Activated CD8-positive, alpha-beta memory T cell treated with anti-CD3 and anti-CD28 coated beads for 36 hours (primary cell): Measurements from ENCODE around the gene CCBE1. TPM values are rescaled to one million over a fixed set of nuclear protein-coding genes. Genes with fewer than 3 reads are reported as not detected.
"Not testable (repeated sequence)": the region's sequence is repeated elsewhere in the genome, so short reads cannot be mapped to it uniquely, and the experiment has no call there.

Source experiments
- CTCF ChIA-PET: fragments of 350-600 bp; sonication (Branson Sonifier 250); formaldehyde crosslinking; loops from one replicate; lab custom pipeline; 2021; ENCODE audit warnings: antibody characterized with exemption; lab: Charles Lee
- POLR2A ChIA-PET: fragments of 350-600 bp; sonication (Branson Sonifier 250); formaldehyde crosslinking; loops from one replicate; lab custom pipeline; 2021; ENCODE audit warnings: antibody characterized with exemption; lab: Charles Lee
- total RNA-seq, 2 experiments: library from RNA; stranded (reverse); gene quantifications; one replicate each; pipeline ENCODE4 v1.2.3, GENCODE V29; 2021

Gene CCBE1
- total RNA-seq, 2 experiments from 2014 or later, result not detected

DNA sequence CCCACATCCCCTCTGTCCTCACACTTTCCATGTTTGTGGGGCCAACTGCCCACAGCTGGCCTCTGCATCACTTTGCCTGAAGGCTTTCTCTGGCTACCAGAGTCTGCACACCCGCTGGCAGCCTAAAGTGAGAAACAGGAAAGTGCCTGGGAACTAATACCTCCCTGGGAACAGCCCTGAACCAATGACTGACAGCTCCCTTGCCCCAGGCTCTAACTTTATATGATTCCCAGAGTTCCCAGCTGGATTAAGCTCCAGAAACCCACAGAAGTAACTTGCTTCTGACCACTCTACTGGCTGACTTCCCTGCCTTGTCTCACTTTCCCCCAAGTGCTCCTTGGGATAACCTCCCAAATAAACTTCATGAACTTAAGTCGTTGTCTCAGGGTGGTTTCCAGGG, 178.5 kb downstream of the CCBE1 start:
- ChIA-PET CTCF (no interaction called here), POLR2A (no interaction called here)

DNA sequence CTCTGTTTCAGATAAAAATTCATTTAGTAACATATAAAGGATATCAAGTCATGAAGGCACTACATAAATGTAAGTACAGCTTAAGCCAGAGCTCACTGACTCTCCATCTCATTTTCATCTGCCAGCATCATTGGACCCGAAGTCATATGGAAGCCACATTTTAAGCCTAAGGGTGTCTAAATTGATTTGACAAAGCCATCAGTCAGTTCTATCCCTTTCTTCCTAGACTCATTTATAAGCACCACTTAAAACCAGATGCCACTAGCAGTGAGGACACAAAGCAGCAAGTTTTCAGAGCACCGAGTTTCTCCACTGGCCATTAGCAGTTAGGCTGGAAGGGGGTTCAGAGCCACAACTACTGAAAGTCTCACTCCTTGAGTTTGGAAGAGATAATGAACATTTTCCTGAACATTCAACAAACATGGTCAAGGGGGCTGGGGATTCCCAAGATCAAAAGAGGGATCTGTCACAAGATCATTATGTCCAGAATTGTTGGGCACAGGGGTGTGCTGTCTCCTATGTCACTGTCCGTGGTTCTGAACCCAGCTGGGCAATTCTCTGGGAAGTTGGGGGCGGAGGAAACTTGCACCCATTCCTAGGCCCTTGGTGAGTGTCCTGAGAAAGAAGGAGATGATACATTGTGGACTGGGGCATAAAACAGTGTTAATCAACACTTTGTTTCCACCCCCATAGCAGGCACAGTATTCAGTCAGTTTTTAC, 179.6 kb downstream of the CCBE1 start:
- ChIA-PET CTCF (no interaction called here), POLR2A (no interaction called here)

DNA sequence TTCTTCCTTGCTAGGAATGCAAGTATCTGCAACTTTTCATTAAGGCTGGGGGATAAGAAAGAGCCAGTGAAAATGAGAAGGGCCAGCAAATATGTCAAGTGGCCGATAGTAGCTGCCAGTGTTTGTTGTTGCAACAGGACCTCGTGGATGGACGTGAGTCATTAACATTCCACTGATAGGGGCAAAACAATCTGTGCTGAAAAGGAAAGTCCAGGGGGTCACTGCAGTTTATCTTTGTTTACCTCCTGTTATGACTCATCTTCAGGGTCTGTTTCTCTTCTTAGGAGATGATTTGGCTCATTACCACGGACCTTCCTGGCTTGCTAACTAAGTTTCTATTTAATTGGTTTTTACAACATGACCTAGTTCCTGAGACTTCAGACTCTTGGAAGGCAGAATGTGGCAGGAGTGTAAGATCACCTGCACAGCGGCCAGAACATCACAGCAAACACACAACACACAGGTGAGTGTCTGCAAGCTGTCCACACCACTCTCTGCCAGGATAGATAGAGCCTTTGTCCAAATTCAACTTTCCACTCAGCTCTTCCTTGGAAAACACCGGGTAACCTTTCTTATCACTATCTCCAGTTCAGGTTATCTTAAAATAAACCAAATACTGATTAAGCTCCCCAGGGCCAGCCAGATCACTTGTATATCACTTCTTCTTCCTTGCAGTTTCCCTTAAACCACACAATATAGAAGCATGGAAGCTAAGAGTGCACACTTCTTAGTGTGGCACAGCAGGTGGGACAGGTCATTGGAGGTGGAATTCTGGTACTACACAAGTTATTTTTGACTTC, 180.7 kb downstream of the CCBE1 start:
- ChIA-PET POLR2A (no interaction called here), CTCF (no interaction called here)

DNA sequence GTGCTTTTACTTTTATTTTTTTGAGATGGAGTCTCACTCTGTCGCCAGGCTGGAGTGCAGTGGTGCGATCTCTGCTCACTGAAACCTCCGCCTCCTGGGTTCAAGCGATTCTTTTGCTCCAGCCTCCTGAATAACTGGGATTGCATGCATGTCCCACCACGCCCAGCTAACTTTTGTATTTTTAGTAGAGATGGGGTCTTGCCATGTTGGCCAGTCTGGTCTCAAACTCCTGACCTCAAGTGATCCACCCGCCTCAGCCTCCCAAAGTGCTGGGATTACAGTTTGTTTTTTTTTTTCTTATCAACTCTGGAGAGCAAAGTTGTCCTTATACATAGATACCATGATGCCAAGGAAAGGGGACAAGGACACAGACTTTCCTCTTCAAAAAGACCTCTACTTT, 181.3 kb downstream of the CCBE1 start:
- POLR2A ChIA-PET, CTCF ChIA-PET: not testable (repeated sequence)

DNA sequence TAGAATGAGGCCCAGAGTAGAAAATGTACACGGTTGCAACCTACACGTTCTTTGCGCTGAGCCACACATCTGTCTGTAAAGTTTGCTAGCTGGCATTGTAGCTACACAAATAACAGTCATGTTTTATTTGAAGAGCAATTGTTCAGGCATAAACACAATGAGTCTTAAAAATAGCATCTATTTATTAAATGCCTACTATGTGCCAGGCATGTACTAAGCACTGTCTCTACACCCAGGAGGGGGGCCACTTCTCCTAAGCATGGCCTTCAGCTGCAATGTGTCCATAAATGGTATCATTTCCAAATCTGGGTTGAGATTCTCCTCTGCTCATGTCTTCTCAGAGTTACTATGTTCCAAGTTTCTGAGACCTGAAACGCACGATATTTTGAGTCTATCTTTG, 182.1 kb downstream of the CCBE1 start:
- ChIA-PET POLR2A (no interaction called here), CTCF (no interaction called here)

DNA sequence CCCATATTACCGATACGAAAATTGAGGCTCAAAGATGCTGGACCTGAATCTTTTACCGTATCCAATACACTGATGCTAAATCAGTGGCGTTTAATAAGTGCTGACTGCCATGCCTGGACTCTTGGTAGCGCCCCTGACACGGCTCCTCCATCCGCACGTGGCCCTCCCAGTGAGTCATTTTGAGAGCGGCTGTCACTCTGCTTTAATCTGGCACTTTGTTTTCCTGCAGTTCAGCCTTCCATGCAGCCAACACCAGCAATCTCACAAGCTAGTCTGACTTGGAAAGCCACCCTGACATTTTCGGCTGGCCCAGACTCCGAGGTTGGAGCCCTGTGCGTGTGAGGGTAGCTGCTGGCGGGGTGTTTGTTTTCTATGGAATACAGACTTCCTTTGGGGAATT, 183.0 kb downstream of the CCBE1 start:
- ChIA-PET CTCF (no interaction called here), POLR2A (no interaction called here)

DNA sequence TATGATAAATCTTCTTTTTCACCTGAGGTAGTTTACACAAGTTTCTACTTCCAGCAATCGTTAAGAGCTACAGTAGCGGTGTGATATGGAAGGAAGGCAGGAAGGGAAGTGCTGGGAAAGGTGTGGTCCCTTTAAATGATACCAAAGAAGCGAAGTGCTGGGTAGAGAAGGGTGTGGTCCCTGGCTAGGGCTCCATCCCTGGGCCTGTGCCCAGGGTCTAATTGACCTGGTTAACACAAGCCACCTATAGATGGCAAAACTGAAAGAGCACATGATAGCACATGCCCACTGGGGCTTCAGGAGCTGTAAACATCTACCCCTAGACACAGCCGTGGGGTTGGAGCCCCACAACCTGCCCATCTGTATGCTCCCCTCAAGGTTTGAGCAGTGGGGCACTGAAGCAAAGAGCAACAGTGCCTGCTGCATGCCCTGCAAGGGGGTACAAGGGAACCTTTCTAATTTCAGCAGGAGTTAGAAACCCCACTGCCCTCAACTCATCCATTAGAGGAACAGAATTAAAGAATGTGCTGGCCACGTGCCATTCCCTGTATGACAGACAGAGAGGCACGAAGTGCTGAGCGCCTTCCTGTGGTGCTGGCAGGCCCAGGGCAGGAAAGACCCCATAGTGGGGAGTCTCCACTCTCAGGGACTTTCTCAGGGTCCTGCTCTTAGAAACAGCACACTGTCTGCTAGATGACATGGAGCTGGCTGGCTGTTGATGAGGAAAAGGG, 185.0 kb downstream of the CCBE1 start:
- POLR2A ChIA-PET, result no interaction called here
- CTCF ChIA-PET, result no interaction called here

DNA sequence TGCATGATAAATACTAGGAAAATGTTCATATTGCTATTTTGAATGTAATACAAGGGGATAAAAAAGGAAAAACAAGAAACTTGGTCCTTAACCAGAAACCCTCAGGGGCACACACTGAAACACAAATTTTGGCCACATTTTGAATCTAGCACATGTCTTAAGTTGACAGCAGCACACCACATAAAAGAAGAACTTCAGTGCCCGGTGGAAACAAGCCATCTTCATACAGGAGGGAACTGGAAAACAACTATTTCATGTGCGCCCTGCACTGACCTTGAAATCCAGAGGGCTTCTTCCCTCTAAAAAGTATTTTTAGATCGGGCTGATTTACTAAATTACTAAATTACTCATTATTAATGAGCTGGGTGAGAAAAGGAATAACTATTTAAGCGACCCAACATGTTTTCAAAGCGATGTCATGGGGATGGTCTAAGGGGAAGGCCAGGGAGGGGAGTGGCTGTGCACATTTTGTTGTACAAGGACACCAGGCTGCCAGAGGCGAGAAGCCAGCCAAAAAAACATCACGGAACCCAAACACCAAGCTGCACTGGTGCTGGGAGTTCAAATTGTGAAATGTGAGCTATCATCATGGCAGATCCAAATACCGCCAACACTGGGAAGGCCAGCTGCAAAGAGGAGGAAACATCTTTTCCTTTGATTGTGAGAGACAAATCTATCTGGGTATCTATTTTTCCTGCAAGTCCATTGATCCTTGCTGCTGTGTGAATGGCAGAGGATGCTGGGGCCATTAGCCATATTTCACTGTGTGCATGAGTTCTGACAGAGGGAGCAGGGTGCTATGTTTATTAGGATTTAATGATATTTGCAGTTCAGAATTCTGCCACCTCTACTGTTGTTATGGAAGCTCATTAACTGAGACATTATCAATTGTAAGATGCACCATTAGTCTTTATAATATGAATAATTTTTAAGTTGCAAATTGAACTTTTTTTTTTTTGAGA, 187.5 kb downstream of the CCBE1 start:
- ChIA-PET CTCF (no interaction called here), POLR2A (no interaction called here)

DNA sequence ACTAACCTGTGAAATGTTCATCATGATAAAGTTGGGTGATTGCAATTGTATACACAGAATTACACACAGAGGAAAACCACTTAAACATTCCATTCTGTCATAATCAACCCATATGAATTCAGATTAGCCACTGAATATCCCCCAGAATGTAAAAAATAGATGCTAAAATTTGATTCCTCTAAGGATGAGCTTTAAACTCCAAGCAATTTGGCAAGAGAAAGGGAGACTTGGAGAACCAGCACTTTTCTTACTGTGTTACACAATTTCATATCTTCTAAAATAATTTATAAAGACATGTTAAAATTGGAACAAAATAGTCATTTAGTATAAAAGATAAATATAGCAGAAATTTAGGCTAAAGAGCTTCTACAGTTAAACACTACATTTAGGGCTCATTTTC, 191.9 kb downstream of the CCBE1 start:
- CTCF ChIA-PET, result no interaction called here
- POLR2A ChIA-PET, result no interaction called here

DNA sequence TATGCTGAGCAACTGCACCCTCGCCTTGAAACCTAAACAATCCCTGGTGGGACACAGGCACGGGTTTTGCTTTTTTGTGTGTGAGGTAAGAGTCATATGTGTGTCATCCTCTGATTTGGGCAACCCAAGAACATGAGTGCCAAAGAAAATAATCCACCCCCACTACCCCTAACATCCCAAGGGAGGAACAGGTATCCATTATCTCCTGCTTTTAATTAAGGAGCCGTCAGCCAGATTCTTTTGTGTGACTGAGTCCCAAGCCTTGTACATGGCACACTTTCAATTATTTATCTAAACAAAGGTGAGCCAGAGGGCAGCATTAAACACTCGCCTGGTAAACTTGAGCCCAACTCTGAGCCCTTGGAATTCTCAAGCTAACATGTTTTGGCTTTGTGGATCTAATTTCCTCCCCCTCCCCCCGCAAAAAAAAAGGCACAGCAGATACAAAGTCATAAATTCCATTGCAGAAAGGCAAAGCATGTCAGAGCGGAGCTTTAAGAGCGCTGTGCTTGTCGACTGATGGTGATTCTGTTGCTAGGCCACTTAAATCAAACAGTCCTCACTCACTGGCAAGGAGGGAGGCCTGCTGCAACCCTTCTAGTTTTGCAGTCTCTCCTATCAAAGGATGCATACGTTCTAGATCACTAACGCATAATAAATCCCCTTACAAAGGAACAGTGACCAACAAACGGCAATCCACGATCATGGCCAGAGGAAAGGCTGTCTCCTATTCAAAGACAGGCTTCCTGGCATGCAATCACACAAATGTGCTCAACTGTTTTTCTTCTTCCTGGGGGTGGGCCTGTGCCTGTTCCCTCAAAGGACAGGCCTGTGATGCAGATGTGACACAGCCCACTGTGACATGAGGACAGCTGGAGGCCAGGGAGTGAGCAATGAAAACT, 194.7 kb downstream of the CCBE1 start:
- CTCF ChIA-PET, result no interaction called here
- POLR2A ChIA-PET, result no interaction called here

DNA sequence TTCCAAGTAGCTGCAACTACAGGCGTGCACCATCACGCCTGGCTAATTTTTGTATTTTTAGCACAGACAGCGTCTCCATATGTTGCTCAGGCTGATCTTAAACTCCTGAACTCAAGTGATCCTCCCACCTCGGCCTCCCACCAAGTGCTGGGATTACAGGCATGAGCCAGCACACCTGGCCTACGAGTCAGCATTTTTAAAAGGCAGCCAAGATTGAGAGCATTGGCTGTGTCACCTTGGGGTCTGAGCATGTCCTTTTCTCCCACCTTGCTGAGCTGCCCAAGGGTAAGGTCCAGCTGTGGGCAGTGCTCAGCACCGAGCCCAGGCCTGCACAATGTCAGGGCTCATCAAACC, 195.3 kb downstream of the CCBE1 start:
- CTCF ChIA-PET, result no interaction called here
- POLR2A ChIA-PET, result no interaction called here

DNA sequence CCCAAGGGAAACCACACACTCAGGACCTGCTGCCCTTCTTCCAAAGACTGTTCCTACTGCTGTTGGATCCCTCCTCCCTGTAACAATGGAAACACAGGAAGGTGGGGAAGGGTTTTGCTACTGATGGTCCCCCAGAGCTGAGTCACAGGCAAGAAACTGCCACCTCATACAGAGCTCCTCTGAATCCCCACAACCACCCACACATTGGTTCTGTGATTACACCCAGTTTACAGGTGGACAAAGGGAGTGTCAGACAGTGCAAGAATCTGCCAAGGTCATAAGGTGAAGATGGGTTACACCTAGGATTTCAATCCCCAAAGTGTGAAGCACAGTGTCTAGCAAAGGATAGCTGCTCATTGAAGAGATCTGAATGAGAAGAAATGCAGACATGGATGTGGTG, 196.5 kb downstream of the CCBE1 start:
- ChIA-PET CTCF (no interaction called here), POLR2A (no interaction called here)

DNA sequence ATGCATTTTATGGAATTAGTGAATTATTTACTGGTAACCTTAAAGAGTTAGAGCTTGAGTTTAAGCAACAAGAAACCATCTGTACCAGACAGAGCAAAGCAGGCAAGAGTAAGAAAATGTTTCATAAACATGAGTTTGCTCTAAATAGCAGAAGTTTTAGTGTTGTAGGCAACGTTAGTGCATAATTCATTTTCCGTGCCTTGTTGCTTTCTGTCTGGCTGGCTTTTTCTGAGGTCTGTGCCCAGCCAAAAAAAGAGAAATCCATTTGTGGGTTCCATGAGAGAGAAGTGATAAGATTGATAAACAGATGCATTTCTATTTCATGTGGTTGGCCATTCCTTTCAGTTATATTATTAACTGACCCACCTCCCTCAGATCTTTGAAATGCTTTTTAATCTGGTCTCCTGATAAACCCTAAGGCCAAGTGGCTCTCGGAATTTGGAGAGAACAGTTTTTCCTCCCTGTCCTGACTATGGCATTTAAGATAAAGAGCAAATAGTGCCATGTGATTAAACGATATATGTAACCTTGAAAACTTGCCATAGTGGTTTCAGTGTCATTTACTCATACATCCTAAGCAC, 198.6 kb downstream of the CCBE1 start:
- POLR2A ChIA-PET, result no interaction called here
- CTCF ChIA-PET, result no interaction called here

DNA sequence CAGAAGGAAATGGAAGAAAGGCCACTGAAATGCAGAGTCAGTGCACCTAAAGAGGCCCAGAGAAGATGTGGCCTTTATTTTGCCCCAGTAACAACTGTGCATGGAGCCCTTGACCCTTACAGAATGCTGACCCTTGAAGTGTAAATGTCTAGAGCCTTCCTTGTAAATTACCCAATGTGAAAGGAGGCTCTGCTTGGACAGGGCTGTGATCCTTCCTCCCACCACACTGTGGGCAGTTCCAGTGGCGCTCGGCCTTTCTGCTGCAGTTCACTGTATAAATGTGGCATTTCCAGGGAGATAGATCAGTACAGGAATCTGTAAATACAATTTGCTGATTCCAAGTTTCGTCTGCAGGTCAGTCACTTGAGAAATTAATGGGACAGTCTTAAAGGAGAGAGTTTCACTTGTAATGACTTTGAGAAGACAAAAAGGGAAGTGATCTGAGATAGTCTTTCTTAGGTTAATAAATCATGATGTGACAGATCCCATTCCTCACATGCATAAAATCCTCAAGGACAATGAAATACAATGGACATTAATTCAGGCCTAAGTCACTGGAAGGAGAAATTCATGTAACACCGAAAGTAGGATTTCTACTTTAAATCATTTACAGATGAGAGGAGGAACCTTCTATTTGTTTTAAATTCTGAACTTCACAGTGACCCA, 204.3 kb downstream of the CCBE1 start:
- POLR2A ChIA-PET, result no interaction called here
- CTCF ChIA-PET, result no interaction called here

DNA sequence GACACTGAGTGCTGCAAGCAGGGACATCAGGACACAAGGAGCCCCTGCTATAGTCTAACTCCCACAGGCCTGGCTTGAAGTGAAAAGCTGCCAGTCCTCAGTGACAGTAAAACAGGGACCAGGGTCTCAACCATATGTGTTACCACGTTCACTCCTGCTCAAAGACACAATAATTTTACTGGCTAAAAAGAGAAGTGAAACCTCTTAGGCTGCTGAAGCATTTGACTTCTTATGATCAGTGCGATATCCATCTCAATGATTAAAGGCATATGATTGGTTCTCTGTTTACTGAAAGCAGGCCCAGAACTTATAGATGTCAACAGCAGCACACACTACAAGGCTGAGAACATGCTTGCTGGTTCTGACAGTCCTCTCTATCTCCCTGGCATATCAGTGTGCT, 208.3 kb downstream of the CCBE1 start:
- ChIA-PET POLR2A (no interaction called here), CTCF (no interaction called here)

DNA sequence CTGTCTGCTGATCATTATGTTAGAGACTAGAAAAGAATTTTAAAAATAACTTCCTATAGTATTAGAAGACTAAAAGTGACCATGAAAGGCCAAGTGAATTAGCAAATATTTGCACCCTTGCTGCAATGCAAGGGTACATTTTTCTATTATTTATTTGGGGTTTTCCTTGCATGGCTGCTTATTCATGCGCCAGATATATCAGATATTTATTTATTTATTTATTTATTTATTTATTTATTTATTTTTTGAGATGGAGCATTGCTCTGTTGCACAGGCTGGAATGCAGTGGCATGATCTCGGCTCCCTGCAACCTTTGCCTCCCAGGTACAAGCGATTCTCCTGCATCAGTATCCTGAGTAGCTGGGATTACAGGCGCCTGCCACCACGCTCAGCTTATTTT, 211.8 kb downstream of the CCBE1 start:
- CTCF ChIA-PET, result interaction anchor here (0.7 kb wide), 1 partner anchor 510 kb away, joined by 3 read pairs; no protein-coding TSS in a partner anchor
- POLR2A ChIA-PET, result no interaction called here

DNA sequence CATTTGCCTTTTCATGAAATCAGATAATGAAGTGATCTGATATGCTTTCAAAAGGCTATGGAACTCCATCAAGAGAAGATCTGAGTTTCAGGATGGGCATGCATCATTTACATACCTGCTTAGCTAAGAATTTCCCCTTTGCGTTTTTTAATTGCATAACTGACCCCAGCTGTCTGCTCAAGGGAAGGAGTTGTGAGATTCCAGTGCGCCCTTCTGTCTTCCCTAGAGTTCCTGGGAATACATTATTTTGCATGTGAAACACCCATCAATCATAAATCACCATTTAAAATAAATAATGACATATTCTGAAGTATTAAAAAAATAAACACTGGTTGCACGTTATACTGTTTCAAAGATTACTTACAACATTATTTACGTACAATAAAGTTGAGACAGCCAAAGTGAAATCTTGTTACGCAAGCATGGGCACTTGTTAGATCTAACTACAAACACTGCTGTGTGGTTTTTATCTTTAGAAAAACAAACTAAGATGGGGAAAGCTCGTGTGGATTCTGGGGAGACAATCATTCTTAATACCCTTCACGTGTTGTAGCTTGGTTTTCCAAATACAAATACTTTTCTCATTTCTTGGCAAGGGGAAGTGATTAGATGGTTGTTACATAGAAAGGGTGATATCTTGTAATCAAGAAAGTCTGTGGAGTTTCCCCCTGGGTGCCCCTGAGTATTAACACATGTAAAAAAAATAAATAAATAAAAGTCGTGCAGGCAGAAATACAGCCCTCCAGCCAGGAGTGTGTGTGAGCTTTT, 212.5 kb downstream of the CCBE1 start:
- ChIA-PET POLR2A (no interaction called here), CTCF (no interaction called here)
